GM20431 (cell line): ENCODE results near the gene BCL2L13.
"Not testable (repeated sequence)": the region's sequence is repeated elsewhere in the genome, so short reads cannot be mapped to it uniquely, and the experiment has no call there.

Experiments
- in situ Hi-C: fragments of 300-500 bp; cut with MseI, MboI; formaldehyde crosslinking; loops from one replicate; pipeline ENCODE4 v1.15.0; 2020; ENCODE audit warnings: low sequenced_read_pairs; ENCODE audit not compliant: unreplicated experiment

Gene BCL2L13

DNA sequence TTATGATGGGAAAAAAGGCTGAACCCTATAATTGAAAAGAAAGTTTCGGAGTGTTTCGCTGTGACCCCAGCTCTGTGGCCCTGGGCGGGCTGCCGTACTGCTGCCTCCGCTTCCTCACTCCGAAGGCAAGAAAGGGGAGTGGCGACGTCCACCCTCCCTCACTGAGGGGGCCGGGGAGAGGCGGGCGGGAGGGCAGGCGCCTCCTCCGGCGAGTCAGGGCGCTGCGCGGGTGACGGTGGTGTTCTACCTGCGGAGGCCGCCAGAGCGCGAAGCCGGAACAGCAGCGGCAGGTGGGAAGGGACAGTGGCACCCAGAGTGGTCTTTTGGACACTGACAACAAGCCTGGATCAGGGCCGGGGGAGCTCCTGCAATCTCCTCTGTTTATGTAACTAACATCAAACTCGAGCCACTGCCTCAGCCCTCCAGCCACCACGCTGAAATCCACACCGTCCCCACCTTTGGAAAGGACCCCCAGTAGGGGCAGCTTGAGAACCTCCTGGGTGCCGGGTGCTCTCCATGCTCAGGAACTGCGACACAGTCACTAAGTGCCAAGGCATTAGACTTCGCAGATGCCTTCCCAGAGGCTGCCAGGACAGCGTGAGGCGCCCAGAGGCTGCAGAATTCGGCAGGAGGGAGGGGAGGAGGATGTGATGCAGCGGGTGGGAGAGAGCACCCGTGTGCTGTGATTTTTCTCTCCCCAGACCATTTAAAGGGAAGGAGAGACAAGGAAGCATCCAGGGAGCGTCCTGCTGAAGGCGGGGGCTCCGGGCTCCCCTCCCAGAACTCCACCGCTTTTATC, 110.2 kb downstream of the BCL2L13 start:
- in situ Hi-C loops = loop anchor here (25.0 kb wide), 1 partner anchor 314 kb away; no protein-coding TSS in a partner anchor

DNA sequence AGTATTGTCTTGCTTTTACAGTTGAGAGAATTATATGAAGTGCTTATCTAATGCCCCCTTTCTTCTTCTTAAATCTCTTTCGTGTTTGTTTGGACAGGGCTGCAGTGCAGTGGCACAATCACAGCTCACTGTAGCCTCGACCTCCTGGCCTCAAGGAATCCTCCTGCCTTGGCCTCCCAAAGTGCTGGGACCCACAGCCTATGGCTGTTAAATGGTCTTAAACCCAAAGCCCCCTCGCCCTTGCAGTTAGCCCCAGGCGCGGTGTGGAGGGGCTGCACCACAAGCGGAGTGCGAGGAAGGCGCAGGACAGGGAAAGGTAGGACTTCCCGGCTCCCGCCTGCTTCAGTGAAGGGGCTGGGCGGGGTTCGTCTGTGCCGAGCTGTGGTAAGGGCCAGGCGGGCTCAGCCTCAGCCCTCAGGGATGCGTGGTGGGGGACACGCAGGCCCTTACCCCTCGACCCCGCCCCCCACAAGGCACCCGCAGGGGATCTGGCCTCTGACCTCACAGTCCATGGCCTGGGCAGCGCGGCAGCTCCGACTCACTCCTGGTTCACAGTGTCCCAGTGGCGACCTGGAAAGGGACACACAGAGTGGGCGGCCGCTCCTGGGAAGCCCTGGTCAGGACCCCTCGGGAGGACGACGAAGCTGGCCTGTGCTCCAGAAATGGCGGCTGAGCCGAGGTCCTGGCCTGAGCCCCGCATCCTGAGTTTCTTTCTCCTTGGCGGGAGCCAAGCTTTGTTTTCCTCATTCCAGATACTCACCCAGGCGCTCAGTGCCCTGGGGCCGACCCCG, 111.2 kb downstream of the BCL2L13 start:
- in situ Hi-C loops = loop anchor here (25.0 kb wide), 1 partner anchor 313 kb away; no protein-coding TSS in a partner anchor

DNA sequence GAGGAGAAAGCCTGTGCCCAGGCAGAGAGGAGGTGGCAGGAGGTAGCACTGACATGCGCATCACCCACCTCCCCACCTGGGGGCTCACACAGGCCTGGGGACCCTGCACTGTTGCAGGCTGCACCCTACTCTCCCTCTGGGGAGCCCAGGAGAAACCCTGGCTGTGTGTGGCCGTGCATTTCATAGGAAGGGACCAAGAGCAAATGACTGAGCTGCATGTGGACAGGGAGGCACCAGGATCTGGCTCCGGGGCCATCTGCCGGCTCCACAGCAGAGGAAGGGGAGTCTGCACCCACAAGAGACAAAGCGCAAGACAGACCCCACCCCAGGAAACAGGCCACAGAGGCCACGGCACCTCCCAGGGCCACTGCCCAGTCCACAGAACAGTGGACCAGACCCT, 113.0 kb downstream of the BCL2L13 start:
- in situ Hi-C loops = no loop called here

DNA sequence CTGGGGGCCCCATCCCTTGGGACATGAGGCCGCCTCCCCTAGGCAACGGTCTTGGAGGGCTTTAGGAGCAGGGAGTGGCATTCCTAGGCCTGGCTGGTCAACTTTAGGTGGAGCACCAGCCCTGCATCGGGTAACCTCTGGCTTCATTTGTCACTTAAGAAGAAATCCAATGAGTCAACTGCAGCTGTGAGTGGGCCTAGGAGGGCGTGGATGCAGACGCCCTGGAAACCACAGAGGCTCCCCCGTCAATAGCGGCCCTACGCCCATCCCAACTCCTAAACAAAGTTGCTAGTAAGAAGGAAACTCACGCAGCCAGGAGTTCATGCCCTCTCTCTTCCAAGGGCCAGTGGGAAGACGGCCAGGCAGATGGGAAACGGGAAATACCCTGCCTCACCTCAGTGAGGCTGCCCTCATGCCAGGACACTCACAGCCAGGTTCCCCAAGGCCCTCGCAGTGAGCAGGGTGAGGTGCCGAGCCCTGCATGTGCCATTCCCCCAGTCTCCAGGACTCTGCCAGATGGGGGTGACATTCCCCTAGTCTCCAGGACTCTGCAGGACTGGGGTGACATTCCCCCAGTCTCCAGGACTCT, 114.9 kb downstream of the BCL2L13 start:
- in situ Hi-C loops = no loop called here

DNA sequence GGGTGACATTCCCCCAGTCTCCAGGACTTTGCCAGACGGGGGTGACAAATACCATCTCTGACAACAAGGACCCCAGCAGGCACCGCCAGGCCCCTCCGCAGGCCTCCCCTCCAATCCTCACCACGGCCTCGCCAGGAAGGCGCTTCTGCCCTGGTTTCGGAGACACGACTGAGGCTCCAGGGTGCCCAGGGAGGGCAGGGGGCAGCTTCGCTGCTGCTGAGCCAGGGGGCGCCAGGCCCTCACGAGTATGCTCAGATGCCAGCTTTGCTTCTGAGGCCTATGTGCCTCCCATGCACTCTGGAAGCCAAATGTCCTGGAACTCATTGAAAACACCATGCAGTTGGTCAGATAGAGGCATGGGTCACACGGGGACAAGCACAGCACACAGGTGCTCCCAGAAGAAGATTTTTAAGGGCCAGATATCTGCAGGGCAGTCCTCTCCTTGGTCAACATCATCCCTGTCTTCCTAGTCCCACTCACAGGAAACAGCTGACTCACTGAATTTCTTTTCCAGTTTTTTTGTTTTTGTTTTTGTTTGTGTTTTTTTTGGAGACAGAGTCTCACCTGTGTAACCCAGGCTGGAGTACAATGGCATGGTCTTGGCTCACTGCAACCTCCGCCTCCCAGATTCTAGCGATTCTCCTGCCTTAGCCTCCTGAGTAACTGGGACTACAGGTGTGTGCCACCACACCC, 115.8 kb downstream of the BCL2L13 start:
- in situ Hi-C loops = no loop called here

DNA sequence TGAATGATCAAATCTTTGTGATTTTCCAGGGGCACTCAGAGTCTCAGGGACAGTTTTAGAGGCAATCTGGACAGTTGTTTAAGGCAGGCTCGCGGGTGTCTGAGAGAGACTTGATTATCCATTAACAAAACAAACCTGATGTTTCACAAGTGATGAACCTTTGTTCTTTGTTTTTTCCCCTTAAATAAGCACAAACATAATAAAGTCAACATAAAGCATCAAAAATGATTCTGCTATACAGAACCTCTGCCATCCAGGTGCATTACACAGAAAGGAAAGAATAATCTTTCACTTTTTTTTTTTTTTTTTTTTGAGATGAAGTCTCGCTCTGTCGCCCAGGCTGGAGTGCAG, 122.6 kb downstream of the BCL2L13 start:
- in situ Hi-C loops = no loop called here

DNA sequence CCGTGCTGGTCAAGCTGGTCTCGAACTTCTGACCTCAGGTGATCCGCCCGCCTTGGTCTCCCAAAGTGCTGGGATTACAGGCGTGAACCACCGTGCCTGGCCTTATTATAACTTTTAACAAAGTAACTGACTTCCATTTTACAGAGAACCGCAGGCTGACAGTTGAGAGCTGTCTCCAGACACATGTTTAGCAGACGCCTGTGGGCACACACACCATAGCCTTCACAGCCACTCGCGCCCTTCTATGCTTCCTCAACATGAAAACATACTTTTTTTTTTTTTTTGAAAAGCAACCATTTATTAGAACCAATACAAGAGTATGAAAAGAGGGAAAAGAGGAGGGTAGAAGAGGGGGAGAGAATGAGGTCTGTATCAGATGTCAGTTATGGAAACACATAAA, 124.9 kb downstream of the BCL2L13 start:
- in situ Hi-C loops = not testable (repeated sequence)

DNA sequence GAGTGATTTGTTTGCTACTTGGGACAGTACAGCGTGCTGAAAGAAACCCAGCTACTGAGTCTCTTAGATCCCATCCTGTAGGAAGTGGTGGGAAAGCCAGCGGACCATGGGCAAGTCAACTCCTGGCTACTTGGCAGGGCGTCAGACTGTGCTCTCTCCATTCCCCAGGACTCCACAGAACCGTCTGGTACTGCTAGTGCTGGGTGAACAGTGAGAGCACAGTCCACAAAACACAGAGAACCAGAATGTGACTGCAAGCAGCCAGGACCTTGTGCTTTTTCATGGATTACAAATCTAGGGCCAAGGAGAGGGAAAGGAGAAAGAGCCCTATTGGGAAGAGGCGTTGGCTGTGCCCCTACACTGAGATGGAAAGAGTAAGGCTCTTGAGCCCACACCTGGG, 125.5 kb downstream of the BCL2L13 start:
- in situ Hi-C loops = no loop called here

DNA sequence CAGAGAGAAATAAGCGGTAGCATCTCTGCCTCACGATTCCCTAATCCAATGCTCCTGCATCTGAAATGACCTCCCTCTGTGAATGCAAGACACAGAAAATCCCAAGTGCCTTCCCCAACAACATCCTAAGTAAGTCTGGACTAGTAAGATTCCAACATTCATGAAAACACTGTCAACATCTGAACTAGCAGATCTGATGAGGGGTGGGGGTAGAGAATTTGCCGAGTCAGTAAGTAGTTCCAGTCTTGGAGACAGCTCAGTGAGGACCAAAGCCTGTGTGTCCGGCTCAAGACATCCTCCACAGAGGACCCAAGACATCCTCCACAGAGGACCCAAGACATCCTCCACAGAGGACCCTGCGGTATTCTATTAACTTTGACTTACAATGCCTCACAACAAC, 126.3 kb downstream of the BCL2L13 start:
- in situ Hi-C loops = not testable (repeated sequence)

DNA sequence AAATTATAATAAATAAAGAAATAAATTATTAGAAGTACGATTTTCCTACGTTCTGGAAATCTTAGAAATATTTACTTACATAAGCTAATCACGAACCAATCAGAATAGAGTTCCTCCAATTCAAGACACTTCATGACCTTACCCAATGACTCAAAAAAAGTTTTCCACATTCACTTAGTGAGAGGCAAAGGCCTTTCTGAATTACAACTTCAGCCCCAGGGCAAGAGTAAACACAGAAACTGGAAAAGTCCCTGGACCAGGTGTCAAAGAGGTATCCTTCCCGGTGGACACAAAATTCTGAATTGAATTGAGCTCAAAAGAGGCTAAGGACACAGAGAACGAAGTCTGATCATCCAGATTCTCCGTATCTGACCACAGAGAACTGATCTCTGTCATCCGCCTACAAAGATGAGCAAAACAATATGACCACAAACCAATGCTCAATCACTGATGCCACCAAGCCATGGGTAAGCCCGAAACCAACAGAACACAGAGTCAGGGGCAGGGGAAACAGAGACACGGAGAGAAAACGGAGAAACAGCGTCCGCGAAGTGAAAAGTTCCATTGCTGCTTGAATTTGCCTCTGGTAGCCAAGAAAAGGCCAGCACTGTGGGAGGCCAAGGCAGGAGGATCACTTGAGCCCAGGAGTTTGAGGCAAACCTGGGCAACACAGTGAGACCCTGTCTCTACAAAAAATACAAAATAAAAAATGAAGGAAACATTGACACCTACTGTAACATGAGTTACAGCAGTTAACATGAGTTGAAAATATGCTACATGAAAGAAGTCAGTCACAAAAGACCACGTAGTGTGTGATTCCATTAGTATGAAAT, 128.9 kb downstream of the BCL2L13 start:
- in situ Hi-C loops = no loop called here

DNA sequence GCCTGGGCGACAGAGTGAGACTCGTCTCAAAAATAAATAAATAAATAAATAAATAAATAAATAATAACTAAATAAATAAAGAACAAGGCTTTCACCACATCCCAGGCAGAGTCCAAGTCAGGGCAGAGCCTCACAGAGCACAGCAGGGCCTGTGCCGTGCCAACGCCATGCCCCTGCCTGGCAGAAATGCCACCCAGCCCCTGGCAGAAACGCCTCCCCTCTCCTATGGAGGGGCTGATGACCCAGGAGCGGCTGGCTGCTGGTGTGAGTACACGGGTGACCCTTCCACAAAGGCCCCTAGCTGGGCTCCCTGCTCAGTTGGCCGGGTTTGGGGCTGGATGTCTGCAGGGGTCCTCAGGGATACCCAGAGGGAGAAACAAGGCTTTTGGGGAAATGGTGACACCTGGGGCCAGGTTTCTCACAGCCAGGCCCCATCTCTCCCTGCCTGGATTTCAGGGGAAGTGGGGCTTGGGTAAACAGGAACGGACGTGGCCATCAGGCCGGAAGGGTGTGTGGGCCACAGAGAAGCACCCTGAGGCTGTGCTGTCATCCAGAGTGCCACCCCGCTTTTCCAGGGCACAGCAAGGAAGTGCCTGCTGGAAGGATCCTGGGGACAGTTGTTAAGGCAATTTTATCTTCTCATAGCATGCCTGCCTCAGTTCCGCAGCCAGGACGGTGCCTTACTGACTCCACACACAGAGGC, 130.6 kb downstream of the BCL2L13 start:
- in situ Hi-C loops = no loop called here

DNA sequence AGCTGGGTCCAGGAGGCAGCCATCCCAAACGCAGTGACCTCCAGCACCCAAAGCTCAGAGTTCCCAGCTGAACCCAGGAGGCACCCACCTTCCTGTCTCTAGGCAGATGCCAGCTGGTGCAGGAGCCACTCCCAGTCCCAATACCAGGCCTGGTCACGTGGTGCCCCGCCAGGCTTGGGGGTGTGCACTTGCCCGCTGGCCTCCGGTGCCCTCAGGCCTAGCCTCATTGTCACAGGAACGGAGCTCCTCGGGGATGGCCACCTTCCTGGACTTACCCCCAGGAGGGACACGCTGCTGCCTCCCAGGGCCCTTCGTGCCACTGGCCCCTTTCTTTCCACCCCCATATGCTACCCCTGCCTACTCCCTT, 131.1 kb downstream of the BCL2L13 start:
- in situ Hi-C loops = no loop called here

DNA sequence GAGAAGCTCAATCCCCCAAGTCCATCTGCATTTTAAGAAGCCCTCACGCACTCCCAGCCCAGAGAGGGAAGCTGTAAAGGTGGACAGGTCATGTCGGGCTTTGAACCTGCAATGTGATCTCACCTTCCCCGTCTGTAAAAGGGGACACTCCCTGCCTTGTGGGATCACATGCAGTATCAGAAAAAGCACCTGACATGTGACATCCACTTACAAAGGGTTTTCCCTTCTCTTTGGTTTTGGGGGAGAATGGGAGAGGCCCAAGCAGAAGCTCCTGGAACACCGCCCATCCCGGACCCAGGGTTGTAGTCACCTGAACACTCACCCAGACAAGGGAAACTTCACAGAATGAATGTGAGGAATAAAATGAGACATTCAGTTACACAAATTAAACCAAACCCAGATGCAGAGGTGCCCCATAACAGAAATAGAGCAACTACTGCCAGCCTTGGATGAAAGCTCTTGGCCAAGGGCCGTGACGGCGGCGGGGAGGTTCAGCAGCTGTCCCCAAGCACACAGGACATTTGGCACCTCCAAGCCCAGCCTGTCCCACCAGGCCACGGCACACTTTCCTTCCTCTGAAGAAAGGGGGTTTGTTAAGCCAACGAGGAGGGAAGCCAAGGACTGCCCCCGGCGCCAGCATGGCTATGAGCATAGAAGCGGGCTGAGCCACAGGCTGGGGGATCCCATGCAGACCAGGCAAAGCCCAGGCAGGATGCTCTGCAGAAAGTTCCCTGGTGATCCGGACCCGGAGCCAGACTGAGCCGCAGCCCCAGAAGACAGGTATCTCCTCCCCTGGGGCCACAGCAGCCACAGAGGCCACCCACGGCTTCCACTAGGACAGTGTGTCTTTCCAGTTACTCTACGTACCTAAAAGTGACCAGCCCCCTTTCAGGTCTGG, 131.9 kb downstream of the BCL2L13 start:
- in situ Hi-C loops = no loop called here

DNA sequence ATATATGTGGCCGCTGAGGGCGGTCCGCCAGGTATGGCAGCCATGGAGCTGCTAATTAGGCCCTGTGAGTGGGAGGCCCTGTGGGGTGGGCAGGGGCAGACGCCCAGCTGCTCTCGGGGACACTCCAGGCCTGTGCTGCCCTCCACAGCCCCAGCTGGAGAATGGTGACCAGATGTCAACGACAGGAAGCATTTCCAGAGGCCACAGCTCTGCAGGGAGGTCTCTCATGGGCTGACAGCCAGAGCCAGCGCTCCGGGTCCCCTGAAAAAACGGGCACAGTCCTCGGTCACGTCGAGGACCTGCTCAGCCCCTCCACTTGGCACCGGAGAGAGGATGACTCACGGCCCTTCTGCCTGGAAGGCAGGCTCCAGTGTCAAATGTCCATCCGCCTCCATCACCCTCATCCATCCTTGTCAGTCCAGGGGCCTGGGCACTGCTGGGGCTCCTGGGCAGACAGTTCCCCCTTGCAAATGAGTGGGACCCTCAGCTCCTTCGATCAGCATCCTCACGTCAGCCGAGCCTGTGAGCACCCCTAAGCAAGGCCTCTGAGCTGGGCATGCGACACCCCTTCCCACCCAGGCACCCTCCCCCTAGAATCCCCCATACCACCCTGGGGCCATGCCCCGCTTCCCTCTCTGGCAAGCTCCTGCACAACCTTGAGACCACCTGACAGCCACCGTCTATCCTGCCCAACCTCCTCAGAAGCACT, 133.8 kb downstream of the BCL2L13 start:
- in situ Hi-C loops = no loop called here

DNA sequence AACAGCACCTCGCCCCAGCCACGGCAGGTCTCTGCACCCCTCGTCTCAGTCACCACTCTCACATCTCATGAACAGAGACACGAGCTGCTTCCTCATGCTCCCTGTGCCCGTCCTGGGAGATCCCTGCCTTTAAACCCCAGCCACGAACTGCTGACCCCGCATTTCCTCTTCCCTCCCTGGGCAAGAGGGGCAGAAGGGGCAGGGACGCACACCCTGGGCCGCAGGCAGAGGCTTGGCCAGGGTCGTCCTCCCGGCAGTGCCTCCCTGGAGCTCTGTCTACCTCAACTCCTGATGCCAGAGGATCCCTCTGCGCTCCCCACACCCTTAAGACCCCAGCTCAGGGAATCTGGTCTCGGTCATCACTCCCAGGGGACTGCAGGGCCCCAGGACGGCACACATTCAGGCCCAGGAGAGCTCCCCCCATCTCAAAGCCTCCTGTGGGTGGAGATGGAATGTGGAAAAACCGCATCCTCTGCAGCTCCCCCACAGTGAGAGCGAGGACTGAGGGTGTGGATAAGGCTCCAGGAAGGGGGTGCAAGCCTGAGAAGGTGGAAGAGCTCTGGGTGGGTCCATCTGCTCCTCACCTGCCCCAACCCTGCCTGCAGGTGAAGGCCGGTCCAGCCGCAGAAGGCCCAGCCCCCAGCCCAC, 134.5 kb downstream of the BCL2L13 start:
- in situ Hi-C loops = no loop called here

DNA sequence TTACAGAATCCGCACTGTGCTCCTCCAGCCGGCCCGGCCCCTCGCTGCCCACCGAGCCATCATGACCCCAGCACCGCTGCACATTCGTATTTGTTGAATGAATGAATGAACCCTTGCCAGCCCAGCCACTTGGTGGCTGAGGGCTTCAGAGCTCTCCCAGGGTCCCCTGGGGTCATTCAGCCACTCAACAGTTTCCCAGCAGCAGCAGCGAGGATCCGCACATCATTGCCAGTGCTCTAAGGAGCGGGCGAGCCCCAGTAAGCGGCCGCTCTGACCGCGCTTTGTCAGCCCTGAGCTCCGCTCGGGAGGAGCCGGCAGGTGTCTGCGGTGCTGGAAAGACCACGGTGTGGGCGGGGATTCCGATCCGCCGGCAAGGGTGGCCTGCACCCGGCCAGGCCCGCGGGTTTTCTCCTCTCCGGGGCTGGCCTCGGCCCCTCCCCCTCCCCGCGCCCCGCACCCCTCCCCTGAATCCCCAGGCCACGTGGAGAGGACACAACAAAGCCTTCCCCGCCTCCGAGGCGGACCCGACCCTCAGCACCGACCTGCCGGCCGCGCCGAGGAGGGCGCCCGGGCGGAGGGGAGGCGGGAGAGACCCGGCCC, 135.1 kb downstream of the BCL2L13 start:
- in situ Hi-C loops = no loop called here
